CD4-positive, alpha-beta T cell treated with Interleukin-6 at 100 ng/mL for 8 hours (primary cell): ENCODE measurements around the gene SNX9.
"Not testable (repeated sequence)": the region's sequence is repeated elsewhere in the genome, so short reads cannot be mapped to it uniquely, and the experiment has no call there.

Experiments used
- DNase-seq: peaks from one replicate; pipeline ENCODE4 v3.0.0-alpha.2; 2020; ENCODE audit warnings: mixed read lengths, low spot score

SNX9 gene

GRCh38 chr6:157887892-157888291, 64.8 kb downstream of the SNX9 start:
- no peak for DNase-seq

GRCh38 chr6:157891544-157892362, 68.7 kb downstream of the SNX9 start:
- no peak for DNase-seq

GRCh38 chr6:157892363-157892877, 69.4 kb downstream of the SNX9 start:
- DNase-seq = no peak

DNA sequence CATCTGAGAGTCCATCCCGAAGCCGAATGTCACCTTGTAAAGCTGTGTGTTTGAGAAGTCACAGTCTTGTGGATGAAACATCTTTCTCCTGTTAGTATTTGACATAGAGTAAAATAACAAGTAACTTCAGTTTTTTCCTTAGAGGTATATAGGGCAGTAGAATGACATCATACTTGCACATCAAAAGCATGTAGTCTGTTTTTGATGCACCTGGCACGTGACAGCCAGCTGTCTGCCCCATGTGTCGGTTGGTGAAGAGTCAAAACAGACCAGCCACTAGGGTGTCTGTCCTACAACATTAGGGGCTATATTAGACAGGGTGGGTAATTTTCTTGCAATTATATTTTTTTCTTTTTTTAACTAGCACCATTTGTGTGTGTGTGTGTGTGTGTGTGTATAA, 70.2 kb downstream of the SNX9 start:
- peak; percentile 43 for DNase-seq

GRCh38 chr6:157895585-157895984, 72.5 kb downstream of the SNX9 start:
- no peak for DNase-seq

GRCh38 chr6:157896932-157897331, 73.9 kb downstream of the SNX9 start:
- DNase-seq = no peak

- DNase-seq = peak; percentile 9
These were observed 75.1 kb downstream of the SNX9 start for GRCh38 chr6:157898169-157898568.

GRCh38 chr6:157898640-157899039, 75.6 kb downstream of the SNX9 start:
- DNase-seq = no peak

DNA sequence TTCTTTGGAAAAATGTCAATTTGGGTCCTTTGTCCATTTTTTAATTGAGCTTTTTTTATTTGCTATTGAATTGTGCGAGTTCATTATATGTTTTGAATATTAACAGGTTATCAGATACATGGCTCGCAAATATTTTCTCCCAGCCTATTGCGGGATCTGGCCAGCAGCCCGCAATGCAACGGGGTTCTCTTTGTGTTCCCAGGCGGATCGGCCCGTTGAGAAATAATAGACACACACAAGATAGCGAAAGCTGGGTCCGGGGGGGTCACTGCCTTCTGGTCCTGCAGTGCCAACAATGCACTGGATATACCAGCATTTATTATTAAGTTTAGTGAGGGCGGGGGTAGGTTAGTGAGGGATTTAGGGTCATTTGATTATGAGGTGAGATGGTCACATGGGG, 77.2 kb downstream of the SNX9 start:
- not testable (repeated sequence) for DNase-seq

DNA sequence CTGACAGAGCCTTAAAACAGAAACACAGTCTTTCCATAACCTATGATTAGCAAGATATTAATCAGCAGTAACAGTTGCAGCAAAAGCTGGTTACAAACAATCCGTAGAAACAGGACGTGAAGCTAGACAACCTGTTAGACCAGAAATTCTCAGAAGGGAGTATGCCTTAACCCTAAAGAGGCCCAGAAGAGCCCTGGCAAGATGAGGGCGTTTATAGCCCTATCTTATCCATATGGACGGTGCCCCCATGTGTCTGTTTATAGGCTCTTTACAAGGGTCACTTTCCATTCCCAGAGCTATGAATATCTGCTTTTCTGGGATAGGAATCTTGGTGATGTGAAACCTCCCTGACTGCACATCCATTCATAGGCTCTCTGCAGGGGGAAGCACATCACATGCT, 77.7 kb downstream of the SNX9 start:
- not testable (repeated sequence) for DNase-seq

- DNase-seq = no peak
These were observed 82.0 kb downstream of the SNX9 start for GRCh38 chr6:157904999-157905398.

- no peak for DNase-seq
These were observed 82.7 kb downstream of the SNX9 start for GRCh38 chr6:157905590-157906342.

DNA sequence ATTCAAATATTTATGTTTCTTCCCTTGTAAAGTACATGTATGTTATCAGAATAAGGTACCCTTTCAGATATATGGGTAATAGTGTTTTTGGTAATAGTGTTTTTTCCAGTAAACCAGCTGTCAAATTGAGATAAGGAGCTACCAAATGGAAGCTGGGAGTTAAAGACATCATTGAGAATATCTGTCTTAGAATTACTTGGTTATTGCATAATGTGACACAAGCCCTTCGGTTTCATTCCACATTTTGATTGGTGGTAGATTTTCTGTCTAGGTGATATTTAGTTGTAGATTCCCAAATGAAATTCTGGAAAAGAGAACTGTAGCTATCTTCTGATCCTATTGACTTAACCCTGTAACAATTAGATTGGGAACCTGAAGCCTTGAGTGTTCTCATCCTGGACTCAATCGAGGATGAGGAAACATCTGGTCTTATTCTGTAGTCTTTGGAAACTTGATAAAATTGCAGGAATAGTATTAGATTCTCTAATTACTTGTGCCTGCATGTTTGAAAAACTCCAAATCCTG, 83.6 kb downstream of the SNX9 start:
- no peak for DNase-seq

DNA sequence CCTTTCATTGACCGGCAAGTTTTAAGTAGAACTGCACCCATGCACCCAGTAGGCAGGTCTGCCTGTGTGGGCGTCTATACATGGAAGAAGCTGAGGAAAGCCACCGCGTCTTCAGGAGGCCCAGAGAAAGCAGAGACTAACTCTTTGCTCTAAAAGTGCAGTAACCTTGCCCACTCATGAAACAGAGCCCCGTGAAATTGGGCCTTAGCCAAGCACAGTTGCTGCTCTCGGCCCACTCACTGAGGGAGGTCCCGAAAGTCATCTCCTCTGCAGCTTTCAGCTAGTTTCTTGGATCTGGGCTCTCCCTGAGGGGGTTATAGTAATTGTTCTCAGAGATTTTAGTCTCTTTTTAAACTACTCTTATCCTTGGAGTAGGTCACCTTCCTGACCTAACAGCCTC, 84.6 kb downstream of the SNX9 start:
- DNase-seq = no peak

GRCh38 chr6:157908369-157909281, 85.6 kb downstream of the SNX9 start:
- no peak for DNase-seq

- DNase-seq = no peak
These were observed 86.2 kb downstream of the SNX9 start for GRCh38 chr6:157909282-157909664.

DNA sequence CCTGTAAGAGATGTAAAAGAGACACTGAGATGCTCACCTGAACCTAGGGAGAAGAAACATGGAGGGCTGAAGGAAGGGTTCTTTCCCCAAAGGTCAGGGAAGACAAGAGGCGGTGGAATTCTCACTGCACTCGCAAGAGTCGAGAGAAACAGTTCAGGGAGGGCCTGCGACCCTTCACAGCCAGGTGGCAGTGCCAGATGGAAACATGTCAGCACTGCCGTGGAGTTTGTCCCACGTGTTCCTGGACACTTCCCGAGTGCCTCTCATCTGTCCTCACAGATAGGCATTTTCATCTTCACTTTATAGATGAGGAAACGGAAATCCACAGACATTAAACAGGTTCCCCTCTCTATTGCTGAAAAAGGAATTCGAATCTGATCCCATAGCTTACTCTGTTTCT, 88.2 kb downstream of the SNX9 start:
- DNase-seq = no peak

DNA sequence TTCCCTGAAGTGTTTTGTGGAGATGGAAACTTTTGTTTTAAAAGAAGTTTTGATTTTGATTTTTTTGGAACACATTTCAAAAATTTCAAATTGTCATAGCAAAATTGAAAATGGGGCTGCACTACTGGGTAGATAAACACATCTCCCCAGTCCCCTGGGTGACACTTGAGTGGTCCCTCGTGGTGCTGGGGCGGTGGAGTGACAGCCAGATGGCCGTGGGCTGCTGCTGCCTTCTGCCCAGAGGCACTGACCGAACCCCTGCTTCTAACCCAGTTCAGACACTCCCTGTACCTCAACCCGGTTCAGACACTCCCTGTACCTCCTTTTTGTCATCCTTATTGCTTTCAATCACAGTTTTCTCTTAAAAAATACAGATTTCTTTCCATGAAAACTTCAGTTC, 88.7 kb downstream of the SNX9 start:
- no peak for DNase-seq

GRCh38 chr6:157912326-157912725, 89.3 kb downstream of the SNX9 start:
- no peak for DNase-seq

DNA sequence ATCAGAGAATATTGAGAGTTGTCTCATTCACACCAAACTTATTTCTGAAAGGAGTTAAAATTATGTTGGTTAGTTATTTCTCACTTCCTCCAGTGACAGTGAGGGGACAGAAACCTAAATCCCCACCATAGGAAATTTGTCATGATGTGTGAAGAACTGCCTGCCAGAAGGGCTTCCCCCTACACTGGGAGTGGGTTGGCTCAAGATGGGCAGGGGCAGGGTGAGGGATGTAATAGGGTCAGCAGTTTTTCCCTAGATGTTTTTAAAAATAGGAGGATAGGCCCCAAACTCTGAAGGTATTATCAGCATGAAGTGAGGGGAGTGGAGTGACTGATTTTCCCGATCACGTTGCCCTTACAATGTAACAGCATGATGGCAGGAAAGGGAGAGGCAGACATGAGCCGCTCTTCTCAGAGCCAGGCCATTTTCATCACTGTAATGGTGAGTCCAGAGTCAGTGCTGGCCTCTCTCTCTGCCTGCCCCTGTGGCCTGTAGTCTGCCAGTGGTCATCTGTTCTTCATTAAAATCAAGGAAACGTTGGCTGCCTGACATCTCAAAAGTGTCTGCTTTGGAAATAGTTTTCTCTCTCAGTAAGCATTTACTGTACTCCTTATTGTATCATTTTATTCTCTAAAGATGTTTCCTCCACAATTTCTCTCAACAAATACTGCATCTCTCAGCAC, 98.8 kb downstream of the SNX9 start:
- DNase-seq = no peak

DNA sequence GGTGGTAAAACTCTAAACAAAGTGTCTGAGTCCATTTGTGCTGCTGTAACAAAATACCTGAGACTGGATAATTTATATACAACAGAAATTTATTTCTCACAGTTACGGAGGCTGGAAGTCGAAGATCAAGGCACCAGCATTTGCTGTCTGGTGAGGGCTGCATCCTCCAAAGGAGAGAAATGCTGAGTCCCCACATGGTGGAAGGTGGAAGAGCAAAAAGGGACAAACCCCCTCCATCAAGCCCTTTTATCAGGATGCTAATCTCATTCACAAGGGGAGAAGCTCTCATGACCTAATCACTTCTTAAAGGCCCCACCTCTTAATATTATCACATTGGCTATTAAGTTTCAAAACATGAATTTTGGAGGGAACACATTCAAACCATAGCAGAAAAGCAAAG, 102.7 kb downstream of the SNX9 start:
- DNase-seq = no peak
